ENCODE results near the gene NKAPL. TPM values are rescaled to one million over a fixed set of nuclear protein-coding genes. Genes with fewer than 3 reads are reported as not detected.

The NKAPL gene
- total and polyA plus RNA-seq, 2 of the 13 experiments (the other 11 are each of a cell fraction or from before 2014, with no cell fraction given) = not detected

GRCh38 chr6:28252009-28252975, 6.8 kb upstream of the NKAPL start, which contains the start of gene ZKSCAN4:
Gene ZKSCAN4, minus strand, starts transcription at chr6:28252269. Its CDS starts 289 bp downstream, at chr6:28251980.
- FAIRE-seq (peak; percentile 89), ATAC-seq (peak; percentile 94)
- in situ Hi-C loops (cut with HindIII; ENCODE audit: extremely low pct_ligation_motif_present, low pct_unique_long_range_greater_than_20kb) = loop anchor here (5.0 kb wide), 1 partner anchor 115 kb away; no protein-coding TSS in a partner anchor
- TF ChIP-seq ZNF572 (CRISPR knock-in tag; IDR thresholded peaks at IDR 0.05) = no peak
- TF ChIP-seq ZNF792 (CRISPR knock-in tag; IDR thresholded peaks at IDR 0.05) = peak; percentile 83
- peak; percentile 59; the same call in 1 of the 2 replicates for TF ChIP-seq MAF1 (CRISPR knock-in tag; IDR thresholded peaks at IDR 0.05; ENCODE audit: borderline replicate concordance)
- no peak for TF ChIP-seq ZNF776 (CRISPR knock-in tag; IDR thresholded peaks at IDR 0.05)
- TF ChIP-seq NR2C2 (CRISPR knock-in tag; IDR thresholded peaks at IDR 0.05; ENCODE audit: borderline replicate concordance) = peak; percentile 82
- TF ChIP-seq SP1 (IDR thresholded peaks at IDR 0.05) = no peak
- peak; percentile 20; the same call in 1 of the 2 replicates for TF ChIP-seq SP1 (CRISPR knock-in tag; IDR thresholded peaks at IDR 0.05)
- TF ChIP-seq TEF (CRISPR knock-in tag; IDR thresholded peaks at IDR 0.05) = no peak
- peak; percentile 29; the same call in 1 of the 2 replicates for TF ChIP-seq ZNF558 (CRISPR knock-in tag; IDR thresholded peaks at IDR 0.05; ENCODE audit: borderline replicate concordance)
- no peak for TF ChIP-seq ZBTB38 (CRISPR knock-in tag; IDR thresholded peaks at IDR 0.05)
- no peak for TF ChIP-seq ZNF883 (CRISPR knock-in tag; IDR thresholded peaks at IDR 0.05; ENCODE audit: not compliant biosample characterization)
- peak; percentile 23; the same call in 1 of the 2 replicates for TF ChIP-seq STAG1 (CRISPR knock-in tag; IDR thresholded peaks at IDR 0.05)
- no peak for TF ChIP-seq HOXA9 (CRISPR knock-in tag; IDR thresholded peaks at IDR 0.05; ENCODE audit: borderline replicate concordance)
- 0 out of 2 replicates have a peak, but pooled peaks have one; percentile 65 for TF ChIP-seq ZNF430 (CRISPR knock-in tag; IDR thresholded peaks at IDR 0.05)
- no peak for TF ChIP-seq AKNA (CRISPR knock-in tag; IDR thresholded peaks at IDR 0.05; ENCODE audit: borderline replicate concordance)
- peak; percentile 89 for TF ChIP-seq YEATS4 (CRISPR knock-in tag; IDR thresholded peaks at IDR 0.05; ENCODE audit: borderline replicate concordance)
- TF ChIP-seq SNAI1 (CRISPR knock-in tag; IDR thresholded peaks at IDR 0.05; ENCODE audit: borderline replicate concordance) = no peak
- no peak for TF ChIP-seq MLLT10 (CRISPR knock-in tag; IDR thresholded peaks at IDR 0.05)
- TF ChIP-seq HNF4A (CRISPR knock-in tag; IDR thresholded peaks at IDR 0.05) = peak; percentile 60

More at GRCh38 chr6:28252009-28252975, 6.8 kb upstream of the NKAPL start, which contains the start of gene ZKSCAN4:
- WGBS (ENCODE audit: low lambda C conversion rate) = under 1% methylated on average over 12 of the region's 14 CpGs
- Histone ChIP-seq H4K20me1 (ENCODE audit: insufficient read depth, low read length) (no peaks in the 10 kb centered on the region), H2AFZ (ENCODE audit: low read length) (peak within 1 kb of the TSS; percentile 99), H3K9ac (ENCODE audit: insufficient read depth, low read depth, low read length) (peak within 1 kb of the TSS; percentile 79), H3K9me3 (ENCODE audit: low read length) (no peaks in the 10 kb centered on the region), H3K4me2 (ENCODE audit: low read depth, low read length) (peak within 1 kb of the TSS; percentile 95), H3K4me1 (ENCODE audit: insufficient read depth, low read length) (peaks cover 27% of the 10 kb centered on the region), H3K4me3 (replicated peaks in 1 of 3; ENCODE audit: insufficient read depth in 1 of 3, low read depth in 2 of 3, low read length in 3 of 3) (peak within 1 kb of the TSS; percentile 85 to 98 (median 97)), H3K36me3 (replicated peaks in 1 of 2; ENCODE audit: control insufficient read depth in 1 of 2, insufficient read depth in 2 of 2, low read length in 2 of 2) (peaks cover 0 to 9% of the 10 kb centered on the region in 2 experiments; a peak in 1 of 5 replicates), H3K27me3 (ENCODE audit: control insufficient read depth in 1 of 2, insufficient read depth in 2 of 2, low read length in 2 of 2) (no peaks in the 10 kb centered on the region; a peak in 1 of 5 replicates), H3K27ac (ENCODE audit: extremely low read length, insufficient read depth, low read length) (peak within 1 kb of the TSS; percentile 30), H3K79me2 (ENCODE audit: insufficient read depth, low read length) (peaks cover 11% of the 10 kb centered on the region)
- DNase-seq (ENCODE audit: low spot score) = peak; percentile 88
- POLR2A ChIA-PET = interaction anchor here (0.6 to 3.6 kb wide), 21 partner anchors 12 to 334 kb away, joined by 3 to 67 read pairs (median 5); partner anchors contain the start of genes PGBD1, ZKSCAN3, ZKSCAN8 and ZSCAN16
- intact Hi-C loops (cut with micrococcal nuclease; ENCODE audit: unreplicated experiment) = loop anchor here (1.0 kb wide), 7 partner anchors 15 to 116 kb away; partner anchors contain the start of genes PGBD1, ZKSCAN3, ZKSCAN8 and ZSCAN26
- no TSS peak for BruUV-seq (replicated peaks)
- CTCF ChIA-PET (ENCODE audit: low intra/inter-chr PET ratio, low total read pairs) = no interaction called here

All from HepG2 (cell line).